ENCODE measurements around the gene SPATA33. TPM values are rescaled to one million over a fixed set of nuclear protein-coding genes. Genes with fewer than 3 reads are reported as not detected.
"Not testable (repeated sequence)": the region's sequence is repeated elsewhere in the genome, so short reads cannot be mapped to it uniquely, and the experiment has no call there.

The SPATA33 gene
- total RNA-seq, 2 donors from 2014 or later = 1.1 to 2.2 TPM

- Histone ChIP-seq H3K27me3 (no peaks in the 10 kb centered on the region), H3K4me3 (no peak overlapping the region), H3K36me3 (no peaks in the 10 kb centered on the region), H3K27ac (no peak overlapping the region), H3K4me1 (no peaks in the 10 kb centered on the region), H3K9me3 (no peaks in the 10 kb centered on the region)
- TF ChIP-seq, protein P1, sequence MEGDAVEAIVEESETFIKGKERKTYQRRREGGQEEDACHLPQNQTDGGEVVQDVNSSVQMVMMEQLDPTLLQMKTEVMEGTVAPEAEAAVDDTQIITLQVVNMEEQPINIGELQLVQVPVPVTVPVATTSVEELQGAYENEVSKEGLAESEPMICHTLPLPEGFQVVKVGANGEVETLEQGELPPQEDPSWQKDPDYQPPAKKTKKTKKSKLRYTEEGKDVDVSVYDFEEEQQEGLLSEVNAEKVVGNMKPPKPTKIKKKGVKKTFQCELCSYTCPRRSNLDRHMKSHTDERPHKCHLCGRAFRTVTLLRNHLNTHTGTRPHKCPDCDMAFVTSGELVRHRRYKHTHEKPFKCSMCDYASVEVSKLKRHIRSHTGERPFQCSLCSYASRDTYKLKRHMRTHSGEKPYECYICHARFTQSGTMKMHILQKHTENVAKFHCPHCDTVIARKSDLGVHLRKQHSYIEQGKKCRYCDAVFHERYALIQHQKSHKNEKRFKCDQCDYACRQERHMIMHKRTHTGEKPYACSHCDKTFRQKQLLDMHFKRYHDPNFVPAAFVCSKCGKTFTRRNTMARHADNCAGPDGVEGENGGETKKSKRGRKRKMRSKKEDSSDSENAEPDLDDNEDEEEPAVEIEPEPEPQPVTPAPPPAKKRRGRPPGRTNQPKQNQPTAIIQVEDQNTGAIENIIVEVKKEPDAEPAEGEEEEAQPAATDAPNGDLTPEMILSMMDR (IDR thresholded peaks at IDR 0.05) = no peak
- DNase-seq (ENCODE audit: low spot score) = no peak
These were observed 34.0 kb upstream of the SPATA33 start for GRCh38 chr16:89623511-89624261.

DNA sequence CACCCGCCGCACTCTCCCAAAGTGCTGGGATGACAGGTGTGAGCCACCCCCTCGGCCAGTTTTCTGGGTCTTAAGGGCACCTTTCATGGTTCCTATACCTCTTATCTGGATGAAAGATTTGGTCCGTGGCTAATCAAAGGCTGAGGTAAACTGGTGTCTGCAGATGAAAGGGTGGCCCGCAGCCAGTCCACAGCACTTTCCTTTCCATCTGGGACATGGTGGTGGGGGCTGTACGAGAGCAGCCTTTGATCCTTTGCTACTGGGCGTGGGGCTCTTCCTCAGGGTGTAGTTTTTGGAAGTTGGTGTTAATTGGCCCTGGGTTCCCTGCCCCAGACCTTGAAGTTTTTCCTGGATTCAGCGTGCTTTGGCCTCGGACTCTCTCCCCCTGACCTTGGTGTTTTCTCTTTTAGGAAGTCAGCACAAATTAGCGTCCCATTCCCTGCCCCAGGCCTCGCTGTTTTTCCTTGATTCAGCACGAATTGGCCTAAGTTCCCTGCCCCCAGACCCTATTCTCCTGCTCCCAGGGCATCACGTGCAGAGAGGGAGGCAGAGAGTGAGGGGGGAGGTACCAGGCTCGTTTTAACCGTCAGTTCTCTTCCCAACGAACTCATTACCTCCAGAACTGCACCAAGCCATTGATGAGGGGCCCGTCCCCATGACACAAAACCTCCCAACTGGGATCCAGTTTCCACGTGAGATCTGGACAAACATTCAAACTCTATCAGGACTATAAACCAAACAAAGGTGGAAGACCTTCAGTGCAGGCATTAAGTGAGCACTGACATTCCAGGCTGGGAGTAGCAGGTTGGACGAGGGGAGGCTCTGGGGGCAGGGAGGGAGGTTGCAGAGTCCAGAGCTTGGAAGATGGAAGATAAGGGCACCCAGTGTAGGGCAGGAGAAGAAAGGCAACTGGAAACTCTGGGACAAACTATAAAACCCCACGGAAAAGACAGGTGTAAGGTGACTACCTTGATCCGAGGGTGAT is 32.6 kb upstream of the SPATA33 start:
- DNase-seq (ENCODE audit: low spot score) = no peak
- Histone ChIP-seq H3K4me1 (no peaks in the 10 kb centered on the region), H3K27me3 (no peaks in the 10 kb centered on the region), H3K36me3 (no peaks in the 10 kb centered on the region), H3K9me3 (no peaks in the 10 kb centered on the region), H3K4me3 (no peak overlapping the region), H3K27ac (no peak overlapping the region)
- TF ChIP-seq, protein P1 (IDR thresholded peaks at IDR 0.05) = no peak

DNA sequence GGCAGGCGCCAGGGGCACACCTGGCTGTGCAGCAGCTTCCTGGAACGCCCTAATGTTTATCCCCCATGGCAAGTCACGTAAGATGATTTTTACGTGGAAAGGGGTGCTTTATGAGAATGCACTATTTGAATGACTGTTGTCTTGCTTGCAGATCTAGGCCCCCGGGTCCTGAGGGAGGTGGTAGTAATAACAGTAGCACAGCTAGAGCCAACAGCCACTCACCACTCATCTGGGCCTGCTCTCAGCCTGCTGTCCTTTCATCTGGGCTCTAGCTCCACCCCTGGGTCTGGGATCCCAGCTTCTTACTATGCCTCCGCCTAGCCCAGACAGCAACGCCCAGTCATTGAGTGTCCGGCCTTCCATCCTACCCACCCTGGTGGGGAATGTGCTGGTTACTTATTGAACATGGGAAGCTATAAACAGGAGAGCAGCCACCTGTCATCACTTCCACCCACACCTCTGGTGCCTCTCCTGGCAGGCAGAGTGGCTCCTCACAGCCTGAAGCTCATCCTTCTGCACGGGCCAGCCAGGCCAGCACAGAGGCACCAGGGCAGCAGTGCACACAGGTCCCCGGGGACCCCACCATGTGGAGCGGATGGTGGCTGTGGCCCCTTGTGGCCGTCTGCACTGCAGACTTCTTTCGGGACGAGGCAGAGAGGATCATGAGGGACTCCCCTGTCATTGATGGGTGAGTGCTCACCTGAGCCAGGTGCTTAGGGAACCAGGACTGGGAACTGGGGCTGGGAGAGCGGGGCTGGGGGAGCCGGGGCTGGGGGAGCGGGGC is 27.6 kb upstream of the SPATA33 start:
- Histone ChIP-seq H3K4me3 (no peak overlapping the region), H3K27me3 (no peaks in the 10 kb centered on the region)
- TF ChIP-seq, protein P1 (IDR thresholded peaks at IDR 0.05) = no peak

DNA sequence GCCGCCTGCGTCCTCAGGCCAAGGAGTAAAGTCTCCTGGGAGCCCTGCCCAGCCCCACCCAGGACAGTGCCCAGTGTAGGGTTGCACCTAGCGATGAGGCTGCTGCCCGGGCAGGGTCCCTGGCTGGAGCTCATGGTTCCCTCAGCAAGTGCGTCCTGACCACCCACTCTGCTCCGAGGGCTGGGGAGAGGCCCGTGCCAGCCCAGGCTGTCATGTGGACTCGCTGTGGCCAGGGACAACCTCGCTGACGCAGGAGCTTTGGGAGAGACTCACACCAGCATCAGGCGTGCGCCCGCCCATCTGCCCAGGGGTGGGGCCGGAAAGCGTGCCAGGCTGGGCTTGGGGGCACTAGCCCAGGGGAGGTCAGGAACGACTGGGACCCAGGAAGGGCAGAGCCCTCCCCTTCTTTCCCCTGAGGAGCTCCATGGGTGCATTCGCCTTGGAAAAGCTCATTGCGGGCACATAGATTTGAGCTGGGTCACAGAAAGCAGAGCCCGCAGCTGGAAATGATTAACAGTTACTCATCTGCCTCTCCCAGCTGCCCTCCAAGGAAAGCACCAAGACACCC is 24.5 kb upstream of the SPATA33 start:
- no peaks in the 10 kb centered on the region for H3K9me3 ChIP-seq
- TF ChIP-seq, protein P1 (IDR thresholded peaks at IDR 0.05) = no peak
- no peak for DNase-seq (ENCODE audit: low spot score)
- H3K36me3 ChIP-seq = no peaks in the 10 kb centered on the region
- no peak overlapping the region for H3K4me3 ChIP-seq
- no peaks in the 10 kb centered on the region for H3K4me1 ChIP-seq
- H3K27me3 ChIP-seq = no peaks in the 10 kb centered on the region
- H3K27ac ChIP-seq = no peak overlapping the region

More for the DNA sequence above, 27.6 kb upstream of the SPATA33 start:
- DNase-seq (ENCODE audit: low spot score) = no peak
- Histone ChIP-seq H3K36me3 (no peaks in the 10 kb centered on the region), H3K9me3 (no peaks in the 10 kb centered on the region), H3K27ac (no peak overlapping the region), H3K4me1 (no peaks in the 10 kb centered on the region)

- H3K9me3 ChIP-seq; H3K27ac ChIP-seq; H3K27me3 ChIP-seq; H3K4me3 ChIP-seq; H3K36me3 ChIP-seq; H3K4me1 ChIP-seq; DNase-seq (ENCODE audit: low spot score): not testable (repeated sequence)
These were observed 22.9 kb upstream of the SPATA33 start for GRCh38 chr16:89634463-89635385.
